ENCODE data around the gene CC2D2A. TPM values are rescaled to one million over a fixed set of nuclear protein-coding genes. Genes with fewer than 3 reads are reported as not detected.

CC2D2A gene
- total RNA-seq, 2 experiments from 2014 or later: not detected

DNA sequence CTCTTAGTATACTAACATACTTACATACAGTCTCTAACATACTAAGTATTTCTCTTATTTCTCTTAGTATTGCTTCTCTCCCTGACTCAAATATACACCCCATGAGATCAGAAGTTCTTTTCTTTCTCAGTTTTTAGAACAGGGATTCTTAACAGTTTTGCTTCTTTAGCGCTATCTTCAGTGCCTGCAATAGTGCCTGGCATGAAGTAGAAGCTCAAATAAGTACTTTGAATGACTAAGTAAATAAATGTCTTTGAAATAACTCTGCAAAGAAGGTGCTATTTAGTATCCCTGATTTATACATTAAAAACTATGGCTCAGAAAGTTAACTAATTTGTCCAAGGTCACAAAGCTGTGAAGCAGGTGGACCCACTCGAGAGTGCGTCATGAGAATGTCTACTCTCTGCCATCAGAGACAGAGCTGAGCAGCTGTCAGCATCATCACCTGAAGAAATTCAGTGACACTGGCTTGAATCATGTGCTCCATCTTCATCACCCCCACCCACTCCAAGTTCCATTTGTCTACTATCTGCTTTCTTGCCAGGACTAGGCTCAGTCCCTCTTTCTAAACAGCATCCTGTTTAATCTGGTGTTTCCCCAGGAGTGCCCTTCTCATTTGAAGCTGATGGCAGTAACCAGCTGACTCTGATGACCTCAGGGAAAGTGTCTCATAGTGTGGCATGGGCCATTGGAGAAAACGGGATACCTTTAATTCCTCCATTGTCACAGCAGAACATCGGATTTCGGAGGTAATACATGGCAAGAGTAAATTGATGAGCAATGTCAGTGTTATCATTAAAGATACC is 83.1 kb downstream of the CC2D2A start:
- H3K4me1 Mint-ChIP-seq (ENCODE audit: low read depth): peaks cover 3% of the 10 kb centered on the region
- H3K36me3 Mint-ChIP-seq (ENCODE audit: low read depth): no peaks in the 10 kb centered on the region
- H3K27ac Mint-ChIP-seq: no peak overlapping the region
- H3K27me3 Mint-ChIP-seq (ENCODE audit: low read depth): no peaks in the 10 kb centered on the region
- H3K4me3 Mint-ChIP-seq: no peak overlapping the region
- no peak for DNase-seq
- CTCF ChIA-PET: no interaction called here
- H3K9me3 Mint-ChIP-seq: no peaks in the 10 kb centered on the region
- intact Hi-C loops (cut with micrococcal nuclease): no loop called here

DNA sequence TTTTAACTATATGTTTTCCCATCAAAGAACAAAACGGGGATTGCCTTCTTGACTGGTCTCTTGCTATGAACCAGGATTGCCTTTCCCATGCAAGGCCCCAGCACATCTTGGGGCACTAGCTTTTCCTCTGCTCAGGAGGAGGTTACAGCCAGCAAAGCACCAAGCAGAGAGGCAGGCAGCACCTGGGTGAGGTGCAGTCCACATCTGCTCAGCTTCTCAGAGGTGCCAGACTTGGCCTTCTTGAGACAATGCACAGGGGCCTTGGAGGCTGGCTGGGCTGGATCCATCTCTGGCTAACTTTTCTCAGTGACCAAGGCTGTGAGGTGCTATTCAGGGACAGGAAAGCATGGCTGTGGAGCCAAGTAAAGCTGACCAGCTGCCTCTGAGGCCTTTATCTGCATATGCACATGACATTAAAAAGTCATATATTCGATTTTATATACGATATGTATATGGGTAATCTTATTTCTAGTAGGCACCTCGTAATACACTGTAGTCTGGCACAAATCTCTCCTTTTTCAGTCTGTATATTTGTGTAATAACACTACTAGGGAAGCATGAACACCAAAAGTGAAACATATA is 86.9 kb downstream of the CC2D2A start:
- no peak for DNase-seq
- Mint-ChIP-seq H3K4me1 (ENCODE audit: low read depth) (no peaks in the 10 kb centered on the region), H3K27me3 (ENCODE audit: low read depth) (no peaks in the 10 kb centered on the region), H3K36me3 (ENCODE audit: low read depth) (no peaks in the 10 kb centered on the region), H3K27ac (no peak overlapping the region), H3K9me3 (no peaks in the 10 kb centered on the region), H3K4me3 (no peak overlapping the region)
- CTCF ChIA-PET: no interaction called here
- intact Hi-C loops (cut with micrococcal nuclease): no loop called here

DNA sequence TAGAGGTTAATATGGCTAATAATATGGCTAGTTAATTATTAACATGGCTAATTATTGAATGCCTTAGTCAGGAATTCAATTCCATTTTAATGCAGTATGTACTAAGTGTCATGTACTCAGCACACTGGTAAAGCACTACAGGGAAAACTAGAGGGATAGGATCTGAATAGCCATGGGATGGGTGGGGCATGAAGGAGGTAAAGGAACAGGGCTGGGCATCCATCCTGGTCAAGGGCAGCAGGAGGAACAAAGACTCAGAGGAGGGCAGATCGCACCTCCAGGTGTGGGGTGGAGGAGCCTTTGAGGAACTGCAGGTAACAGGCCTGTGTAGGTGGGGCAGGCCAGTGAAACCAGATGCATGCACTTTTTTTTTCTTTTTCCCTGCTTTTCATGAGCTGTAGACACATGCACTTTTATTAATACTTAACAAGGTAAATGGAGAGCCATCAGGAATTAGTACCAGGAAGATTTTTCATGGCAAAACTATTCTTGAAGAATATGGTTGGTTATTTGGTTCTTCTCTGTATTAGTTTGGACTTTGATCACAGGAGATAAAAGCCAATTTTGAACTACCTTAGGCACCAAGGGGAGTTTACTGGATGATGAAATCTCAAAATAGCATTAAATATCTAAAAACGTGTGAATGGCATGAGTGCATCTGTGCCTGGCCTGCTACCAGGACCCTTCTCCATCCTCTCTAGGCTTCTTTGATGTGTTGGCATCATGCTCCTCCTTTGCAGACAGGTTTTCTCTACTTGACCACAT is 88.3 kb downstream of the CC2D2A start:
- Mint-ChIP-seq H3K4me1 (ENCODE audit: low read depth) (no peaks in the 10 kb centered on the region), H3K4me3 (no peak overlapping the region), H3K9me3 (no peaks in the 10 kb centered on the region), H3K27ac (no peak overlapping the region), H3K36me3 (ENCODE audit: low read depth) (no peaks in the 10 kb centered on the region), H3K27me3 (ENCODE audit: low read depth) (no peaks in the 10 kb centered on the region)
- intact Hi-C loops (cut with micrococcal nuclease): no loop called here
- DNase-seq: no peak
- CTCF ChIA-PET: interaction anchor here (0.5 kb wide), 1 partner anchor 42 kb away, joined by 4 read pairs; no protein-coding TSS in a partner anchor

DNA sequence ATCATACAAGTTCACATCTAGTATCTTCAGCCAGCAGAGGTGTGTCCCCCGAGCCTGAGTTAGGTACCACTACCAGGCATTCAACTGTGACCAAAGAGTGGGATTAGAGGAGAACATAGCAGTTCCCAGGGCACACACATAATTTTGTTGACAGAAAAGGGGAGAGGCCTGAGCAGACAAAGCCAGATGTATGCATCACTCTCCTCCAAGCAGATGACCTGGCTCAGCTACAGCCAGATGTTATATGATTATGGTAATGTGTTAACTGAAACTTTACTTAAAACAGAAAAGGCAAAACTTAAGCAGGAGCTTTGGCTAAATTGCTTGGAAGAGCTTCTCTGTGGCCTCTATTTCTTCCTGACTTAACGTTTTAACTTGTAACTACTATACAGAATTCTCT is 88.9 kb downstream of the CC2D2A start:
- Mint-ChIP-seq H3K36me3 (ENCODE audit: low read depth) (peaks cover 1% of the 10 kb centered on the region), H3K4me1 (ENCODE audit: low read depth) (no peaks in the 10 kb centered on the region), H3K4me3 (no peak overlapping the region), H3K27me3 (ENCODE audit: low read depth) (no peaks in the 10 kb centered on the region), H3K27ac (no peak overlapping the region), H3K9me3 (no peaks in the 10 kb centered on the region)
- no peak for DNase-seq
- intact Hi-C loops (cut with micrococcal nuclease): no loop called here
- CTCF ChIA-PET: interaction anchor here (0.5 kb wide), 1 partner anchor 42 kb away, joined by 4 read pairs; no protein-coding TSS in a partner anchor

DNA sequence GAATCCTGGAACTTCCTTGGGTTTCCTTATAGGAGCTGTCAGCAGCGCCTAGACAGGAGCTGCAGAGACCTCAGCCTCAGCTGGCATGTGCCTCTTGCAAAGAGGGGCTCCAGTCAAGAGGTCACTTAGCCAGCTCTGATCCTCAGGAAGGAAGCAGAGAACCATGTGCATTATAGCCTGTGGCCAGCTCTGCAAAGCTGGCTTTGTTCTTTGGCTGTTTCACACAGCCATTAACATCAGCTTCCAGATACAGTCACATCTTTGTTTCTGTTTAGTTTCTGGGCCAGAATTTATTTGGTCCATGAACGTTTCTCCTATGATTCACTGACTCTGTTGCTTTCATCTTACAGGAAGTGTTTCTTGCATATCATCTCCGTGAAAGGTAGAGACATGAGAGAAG is 92.4 kb downstream of the CC2D2A start:
- CTCF ChIA-PET: no interaction called here
- Mint-ChIP-seq H3K27me3 (ENCODE audit: low read depth) (no peaks in the 10 kb centered on the region), H3K36me3 (ENCODE audit: low read depth) (peaks cover 1% of the 10 kb centered on the region), H3K27ac (no peak overlapping the region), H3K4me1 (ENCODE audit: low read depth) (no peaks in the 10 kb centered on the region), H3K4me3 (no peak overlapping the region), H3K9me3 (no peaks in the 10 kb centered on the region)
- intact Hi-C loops (cut with micrococcal nuclease): no loop called here
- no peak for DNase-seq

DNA sequence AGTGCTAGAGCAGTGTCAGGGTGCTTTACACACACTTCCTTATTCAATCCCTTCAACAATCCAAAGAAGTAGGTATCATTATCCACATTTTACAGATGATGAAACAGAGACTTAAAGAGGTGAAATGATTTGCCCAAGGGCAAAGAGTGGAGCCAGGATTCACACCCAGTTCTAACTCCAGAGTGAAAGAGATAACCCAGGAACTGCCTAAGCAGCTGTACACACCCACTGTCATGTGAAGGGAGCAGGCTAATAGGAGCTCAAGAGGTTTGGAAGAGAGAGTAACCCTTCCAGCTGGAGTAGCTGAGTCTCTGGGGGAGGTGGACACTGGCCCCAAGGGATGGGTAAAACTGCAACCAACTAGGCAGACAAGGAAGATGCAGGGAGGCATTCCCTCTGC is 92.9 kb downstream of the CC2D2A start:
- intact Hi-C loops (cut with micrococcal nuclease): no loop called here
- no peaks in the 10 kb centered on the region for H3K4me1 Mint-ChIP-seq (ENCODE audit: low read depth)
- no peak for DNase-seq
- CTCF ChIA-PET: no interaction called here
- H3K4me3 Mint-ChIP-seq: no peak overlapping the region
- no peaks in the 10 kb centered on the region for H3K27me3 Mint-ChIP-seq (ENCODE audit: low read depth)
- H3K36me3 Mint-ChIP-seq (ENCODE audit: low read depth): peaks cover 5% of the 10 kb centered on the region
- H3K9me3 Mint-ChIP-seq: no peaks in the 10 kb centered on the region
- H3K27ac Mint-ChIP-seq: no peak overlapping the region

DNA sequence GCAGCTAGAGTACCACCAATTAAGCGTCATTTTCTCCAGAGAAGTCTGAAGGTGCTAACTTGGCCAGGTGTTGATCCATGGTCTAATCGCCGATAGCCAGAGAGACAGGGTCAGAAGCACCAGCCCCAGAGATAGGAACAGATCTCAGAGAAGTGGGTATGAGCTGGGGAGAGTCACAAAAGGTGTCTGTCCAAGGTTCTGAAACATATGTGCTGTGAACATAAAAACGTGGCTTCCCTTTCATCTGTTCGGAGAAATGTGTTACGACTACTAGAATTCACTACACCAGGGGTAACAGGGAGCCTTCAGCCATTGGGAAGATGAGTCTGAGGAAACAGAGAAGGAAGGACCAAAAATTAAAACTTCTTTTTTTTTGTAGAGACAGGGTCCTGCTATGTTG is 94.2 kb downstream of the CC2D2A start:
- DNase-seq: no peak
- intact Hi-C loops (cut with micrococcal nuclease): no loop called here
- no peaks in the 10 kb centered on the region for H3K4me1 Mint-ChIP-seq (ENCODE audit: low read depth)
- H3K36me3 Mint-ChIP-seq (ENCODE audit: low read depth): peaks cover 10% of the 10 kb centered on the region
- no peak overlapping the region for H3K27ac Mint-ChIP-seq
- no peaks in the 10 kb centered on the region for H3K27me3 Mint-ChIP-seq (ENCODE audit: low read depth)
- no peak overlapping the region for H3K4me3 Mint-ChIP-seq
- H3K9me3 Mint-ChIP-seq: no peaks in the 10 kb centered on the region
- CTCF ChIA-PET: no interaction called here

DNA sequence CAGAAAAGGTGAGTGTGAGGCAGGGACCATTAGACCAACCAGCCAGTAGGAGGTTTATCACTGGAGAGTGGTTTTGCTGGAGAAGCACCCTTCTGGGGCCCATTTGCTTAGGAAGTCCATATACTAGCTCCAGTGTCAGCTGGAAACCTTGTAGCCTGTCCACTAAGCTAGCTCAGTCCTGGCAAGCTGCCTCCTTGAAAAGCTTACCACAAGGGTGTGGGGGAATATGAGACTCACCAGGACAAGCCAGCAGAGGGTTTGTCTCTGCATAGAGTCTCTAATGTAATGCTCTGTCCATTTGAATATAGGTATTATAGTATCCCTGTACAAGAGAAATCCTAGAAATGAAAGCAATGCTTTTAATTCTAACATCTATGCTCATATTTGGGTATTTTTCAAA is 99.1 kb downstream of the CC2D2A start:
- Mint-ChIP-seq H3K4me1 (ENCODE audit: low read depth) (no peaks in the 10 kb centered on the region), H3K36me3 (ENCODE audit: low read depth) (peaks cover 19% of the 10 kb centered on the region), H3K27ac (no peak overlapping the region), H3K9me3 (no peaks in the 10 kb centered on the region), H3K27me3 (ENCODE audit: low read depth) (no peaks in the 10 kb centered on the region), H3K4me3 (no peak overlapping the region)
- CTCF ChIA-PET: no interaction called here
- DNase-seq: no peak
- intact Hi-C loops (cut with micrococcal nuclease): no loop called here

DNA sequence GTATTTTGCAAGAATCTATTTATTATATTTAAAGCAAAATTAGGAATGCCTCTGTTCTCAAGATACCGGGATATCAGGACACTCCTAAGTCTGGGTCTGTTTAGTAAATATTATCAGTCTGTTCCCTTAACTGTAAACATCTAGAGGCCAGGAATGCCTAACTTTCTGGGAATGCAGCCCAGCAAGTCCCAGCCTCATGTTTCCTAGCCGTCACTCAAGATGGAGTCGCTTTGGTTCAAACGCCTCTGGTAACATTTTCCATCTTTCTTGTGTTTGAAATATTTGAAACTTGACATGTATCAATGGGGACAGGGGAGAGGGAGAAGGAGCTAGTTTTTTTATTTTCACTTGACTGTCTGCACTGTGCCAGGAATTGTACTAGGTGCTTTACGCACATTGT is 100.1 kb downstream of the CC2D2A start:
- no peak overlapping the region for H3K4me3 Mint-ChIP-seq
- CTCF ChIA-PET: no interaction called here

DNA sequence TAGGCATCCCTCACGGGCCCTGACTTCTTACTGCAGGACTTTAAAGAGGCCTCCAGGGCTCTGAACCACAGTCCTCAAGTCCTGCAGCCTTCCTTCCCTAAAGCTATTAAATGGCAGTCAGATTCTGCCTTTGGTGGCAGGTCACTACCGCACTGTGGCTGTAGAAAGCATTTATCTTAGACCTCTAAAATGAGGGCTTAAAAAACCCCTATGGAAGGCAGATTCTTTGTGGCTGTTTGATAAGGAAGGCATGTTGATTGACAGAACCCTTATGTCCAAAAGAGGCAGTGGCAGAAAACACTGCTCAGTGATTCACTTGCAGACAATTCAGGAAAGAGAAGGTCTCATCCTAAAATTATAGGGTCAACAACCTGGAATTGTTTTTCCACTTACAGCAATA is 106.3 kb downstream of the CC2D2A start:
- H3K36me3 Mint-ChIP-seq (ENCODE audit: low read depth): peaks cover 1% of the 10 kb centered on the region
- no peak overlapping the region for H3K27ac Mint-ChIP-seq
- peaks cover 5% of the 10 kb centered on the region for H3K4me1 Mint-ChIP-seq (ENCODE audit: low read depth)
- H3K27me3 Mint-ChIP-seq (ENCODE audit: low read depth): no peaks in the 10 kb centered on the region
- H3K4me3 Mint-ChIP-seq: no peak overlapping the region
- no peak for DNase-seq
- CTCF ChIA-PET: no interaction called here
- intact Hi-C loops (cut with micrococcal nuclease): no loop called here
- H3K9me3 Mint-ChIP-seq: no peaks in the 10 kb centered on the region

More for the DNA sequence above, 100.1 kb downstream of the CC2D2A start:
- DNase-seq: no peak
- Mint-ChIP-seq H3K9me3 (no peaks in the 10 kb centered on the region), H3K36me3 (ENCODE audit: low read depth) (peaks cover 19% of the 10 kb centered on the region), H3K27ac (no peak overlapping the region), H3K4me1 (ENCODE audit: low read depth) (no peaks in the 10 kb centered on the region), H3K27me3 (ENCODE audit: low read depth) (no peaks in the 10 kb centered on the region)
- intact Hi-C loops (cut with micrococcal nuclease): no loop called here

DNA sequence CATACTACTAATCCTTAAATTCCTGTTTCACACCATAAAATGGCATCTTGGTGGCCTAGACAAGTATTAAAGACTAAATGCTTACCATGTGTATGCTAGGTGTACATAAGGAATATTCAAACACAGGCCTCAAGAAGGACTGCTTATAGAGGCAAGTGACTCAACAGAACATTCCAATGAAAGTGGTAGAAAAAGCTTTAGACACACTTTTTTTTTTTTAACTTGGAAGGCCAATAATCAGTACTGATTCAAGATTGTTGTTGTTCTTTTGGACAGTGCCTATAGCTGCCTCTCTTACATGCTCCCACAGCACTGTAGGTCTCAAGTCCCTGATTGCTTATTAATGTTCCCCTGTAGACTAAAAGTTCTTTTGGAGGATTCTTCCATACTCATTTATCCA is 107.8 kb downstream of the CC2D2A start:
- Mint-ChIP-seq H3K27me3 (ENCODE audit: low read depth) (no peaks in the 10 kb centered on the region), H3K27ac (no peak overlapping the region), H3K9me3 (no peaks in the 10 kb centered on the region), H3K36me3 (ENCODE audit: low read depth) (peaks cover 1% of the 10 kb centered on the region), H3K4me1 (ENCODE audit: low read depth) (peaks cover 7% of the 10 kb centered on the region), H3K4me3 (no peak overlapping the region)
- CTCF ChIA-PET: interaction anchor here (0.7 kb wide), 1 partner anchor 250 kb away, joined by 4 read pairs; no protein-coding TSS in a partner anchor
- intact Hi-C loops (cut with micrococcal nuclease): no loop called here
- no peak for DNase-seq

DNA sequence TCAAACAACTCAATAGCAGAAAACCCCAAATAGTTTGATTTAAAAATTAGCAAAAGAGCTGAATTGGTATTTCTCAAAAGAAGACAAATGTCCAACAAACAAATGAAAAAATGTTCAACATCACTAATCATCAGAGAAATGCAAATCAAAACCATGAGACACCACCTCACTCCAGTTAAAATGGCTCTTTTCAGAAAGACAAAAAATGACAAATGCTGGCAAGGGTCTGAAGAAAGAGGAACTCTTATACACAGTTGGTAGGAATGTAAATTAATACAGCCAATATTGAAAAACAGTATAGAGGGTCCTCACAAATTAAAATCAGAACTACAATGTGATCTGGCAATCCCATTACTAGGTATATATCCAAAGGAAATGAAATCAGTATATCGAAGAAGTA is 115.1 kb downstream of the CC2D2A start:
- H3K4me3 Mint-ChIP-seq: no peak overlapping the region
- no peak overlapping the region for H3K27ac Mint-ChIP-seq
- peaks cover 4% of the 10 kb centered on the region for H3K4me1 Mint-ChIP-seq (ENCODE audit: low read depth)
- H3K9me3 Mint-ChIP-seq: no peaks in the 10 kb centered on the region
- no peak for DNase-seq
- H3K27me3 Mint-ChIP-seq (ENCODE audit: low read depth): no peaks in the 10 kb centered on the region
- H3K36me3 Mint-ChIP-seq (ENCODE audit: low read depth): peaks cover 1% of the 10 kb centered on the region
- CTCF ChIA-PET: no interaction called here
- intact Hi-C loops (cut with micrococcal nuclease): no loop called here

DNA sequence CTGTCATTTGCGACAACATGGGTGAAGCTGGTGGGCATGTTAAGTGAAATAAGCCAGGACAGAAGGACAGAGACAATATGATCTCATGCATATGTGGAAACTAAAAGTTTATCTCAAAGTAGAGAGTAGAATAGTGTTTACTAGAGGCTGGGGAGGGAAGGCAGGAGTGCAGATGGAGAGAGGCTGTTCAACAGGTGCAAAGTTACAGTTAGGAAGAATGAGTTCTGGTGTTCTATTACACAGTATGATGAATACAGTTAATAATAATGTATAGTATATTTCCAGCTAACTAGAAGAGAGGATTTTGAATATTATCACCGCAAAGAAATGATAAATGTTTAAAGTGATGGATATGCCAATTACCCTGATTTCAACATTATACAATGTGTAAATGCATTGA is 115.6 kb downstream of the CC2D2A start:
- Mint-ChIP-seq H3K36me3 (ENCODE audit: low read depth) (peaks cover 1% of the 10 kb centered on the region), H3K9me3 (no peaks in the 10 kb centered on the region), H3K4me1 (ENCODE audit: low read depth) (peaks cover 2% of the 10 kb centered on the region), H3K27me3 (ENCODE audit: low read depth) (no peaks in the 10 kb centered on the region), H3K27ac (no peak overlapping the region), H3K4me3 (no peak overlapping the region)
- CTCF ChIA-PET: no interaction called here
- intact Hi-C loops (cut with micrococcal nuclease): no loop called here
- DNase-seq: no peak

Data from activated naive CD4-positive, alpha-beta T cell treated with anti-CD3 and anti-CD28 coated beads for 36 hours (primary cell).